ENCODE data around the gene ZSCAN5C. TPM values are rescaled to one million over a fixed set of nuclear protein-coding genes. Genes with fewer than 3 reads are reported as not detected.

The ZSCAN5C gene
- total RNA-seq = not detected in 2 replicates

DNA sequence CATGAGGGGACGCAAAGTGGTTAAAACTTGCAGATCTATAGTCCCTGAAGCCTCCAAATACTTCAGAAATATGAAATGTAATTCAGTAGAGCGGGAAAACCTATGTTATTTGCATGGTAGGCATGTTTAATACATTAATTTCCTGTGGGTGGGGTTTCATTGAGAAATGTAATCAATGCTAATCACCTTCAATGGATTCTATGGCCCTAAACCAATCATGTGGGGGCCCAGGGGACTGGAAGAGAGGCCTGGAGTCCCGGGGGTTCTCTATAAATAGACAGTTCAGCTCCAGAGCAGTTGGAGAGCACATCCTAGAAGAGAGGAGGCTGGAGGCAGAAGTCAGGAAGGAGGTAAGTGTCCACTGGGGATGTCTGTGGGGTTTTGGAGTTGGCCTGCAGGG is at the start of gene ZSCAN5C:
ZSCAN5C (plus strand) TSS at position 301 of the 400 bp plus-strand sequence. CDS start 3,641 bp downstream, outside the sequence.
- no peaks in the 10 kb centered on the region for H3K27me3 ChIP-seq (ENCODE audit: control insufficient read depth, insufficient read depth, low read length)
- no peak for TF ChIP-seq CTCF (IDR thresholded peaks at IDR 0.05; ENCODE audit: insufficient read depth, low read length, poor library complexity, severe bottlenecking)
- no peak within 1 kb of the TSS for H3K4me3 ChIP-seq (ENCODE audit: low read depth, low read length)
- DNase-seq (ENCODE audit: low read depth) = no peak
- no peaks in the 10 kb centered on the region for H3K36me3 ChIP-seq (ENCODE audit: control insufficient read depth, insufficient read depth, low read length)

DNA sequence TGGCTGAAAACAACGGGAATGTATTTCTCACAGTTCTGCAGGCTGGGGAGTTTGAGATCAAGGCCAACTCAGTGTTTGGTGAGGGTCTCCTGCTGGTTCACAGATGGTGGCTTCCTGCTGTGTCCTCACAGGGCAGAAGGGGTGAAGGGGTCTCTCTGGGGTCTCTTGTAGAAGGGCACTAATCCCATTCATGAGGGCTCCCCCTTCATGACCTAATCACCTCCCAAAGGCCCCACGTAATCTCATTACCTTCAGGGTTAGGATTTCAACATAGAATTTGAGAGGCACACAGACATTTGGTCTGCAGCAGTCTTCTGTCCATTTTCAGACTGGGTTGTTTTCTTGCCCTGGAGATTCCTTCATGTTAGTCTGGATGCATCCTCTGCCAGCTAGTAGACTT is 49.4 kb upstream of the ZSCAN5C start:
- H3K27me3 ChIP-seq (ENCODE audit: control insufficient read depth, insufficient read depth, low read length) = no peaks in the 10 kb centered on the region
- peaks cover 2% of the 10 kb centered on the region for H3K36me3 ChIP-seq (ENCODE audit: control insufficient read depth, insufficient read depth, low read length)
- no peak for TF ChIP-seq CTCF (IDR thresholded peaks at IDR 0.05; ENCODE audit: insufficient read depth, low read length, poor library complexity, severe bottlenecking)
- H3K4me3 ChIP-seq (ENCODE audit: low read depth, low read length) = no peak overlapping the region
- no peak for DNase-seq (ENCODE audit: low read depth)

GRCh38 chr19:56153507-56153906 is 48.6 kb upstream of the ZSCAN5C start:
- DNase-seq (ENCODE audit: low read depth) = no peak
- Histone ChIP-seq H3K36me3 (ENCODE audit: control insufficient read depth, insufficient read depth, low read length) (peaks cover 2% of the 10 kb centered on the region), H3K27me3 (ENCODE audit: control insufficient read depth, insufficient read depth, low read length) (no peaks in the 10 kb centered on the region), H3K4me3 (ENCODE audit: low read depth, low read length) (no peak overlapping the region)
- no peak for TF ChIP-seq CTCF (IDR thresholded peaks at IDR 0.05; ENCODE audit: insufficient read depth, low read length, poor library complexity, severe bottlenecking)

DNA sequence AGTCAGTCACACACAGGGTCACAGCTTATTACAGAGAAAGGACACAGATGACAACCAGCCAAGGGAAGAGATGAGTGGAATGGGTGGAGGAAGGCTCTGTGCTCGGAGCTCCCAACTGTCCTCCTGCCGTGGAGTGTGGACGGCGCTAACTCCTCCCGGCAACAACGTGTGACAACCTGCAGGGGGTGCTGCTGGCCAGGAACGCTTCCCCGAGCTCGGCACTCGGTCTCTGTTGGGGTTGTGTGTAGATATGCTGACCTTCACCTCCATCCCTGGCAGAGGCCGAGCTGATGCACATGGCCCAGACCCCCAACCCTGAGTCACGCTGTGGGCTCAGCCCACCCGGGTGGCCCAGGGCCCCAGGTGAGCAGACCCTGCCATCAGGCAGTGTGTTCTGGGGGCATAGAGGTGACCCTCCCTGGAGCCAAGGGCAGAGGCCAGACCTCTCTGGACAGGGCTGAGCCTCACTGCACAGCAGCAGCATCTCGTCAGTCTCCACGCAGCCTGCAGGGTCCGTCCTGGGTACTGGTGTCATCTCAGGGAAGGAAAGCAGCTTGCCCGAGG is 46.9 kb upstream of the ZSCAN5C start:
- peak; percentile 18 for TF ChIP-seq CTCF (IDR thresholded peaks at IDR 0.05; ENCODE audit: insufficient read depth, low read length, poor library complexity, severe bottlenecking)
- Histone ChIP-seq H3K36me3 (ENCODE audit: control insufficient read depth, insufficient read depth, low read length) (peaks cover 2% of the 10 kb centered on the region), H3K4me3 (ENCODE audit: low read depth, low read length) (no peak overlapping the region), H3K27me3 (ENCODE audit: control insufficient read depth, insufficient read depth, low read length) (no peaks in the 10 kb centered on the region)
- DNase-seq (ENCODE audit: low read depth) = no peak

- TF ChIP-seq CTCF (IDR thresholded peaks at IDR 0.05; ENCODE audit: insufficient read depth, low read length, poor library complexity, severe bottlenecking) = no peak
- Histone ChIP-seq H3K4me3 (ENCODE audit: low read depth, low read length) (no peak overlapping the region), H3K27me3 (ENCODE audit: control insufficient read depth, insufficient read depth, low read length) (no peaks in the 10 kb centered on the region), H3K36me3 (ENCODE audit: control insufficient read depth, insufficient read depth, low read length) (peaks cover 2% of the 10 kb centered on the region)
- no peak for DNase-seq (ENCODE audit: low read depth)
Observed at GRCh38 chr19:56156768-56157167, 45.3 kb upstream of the ZSCAN5C start.

DNA sequence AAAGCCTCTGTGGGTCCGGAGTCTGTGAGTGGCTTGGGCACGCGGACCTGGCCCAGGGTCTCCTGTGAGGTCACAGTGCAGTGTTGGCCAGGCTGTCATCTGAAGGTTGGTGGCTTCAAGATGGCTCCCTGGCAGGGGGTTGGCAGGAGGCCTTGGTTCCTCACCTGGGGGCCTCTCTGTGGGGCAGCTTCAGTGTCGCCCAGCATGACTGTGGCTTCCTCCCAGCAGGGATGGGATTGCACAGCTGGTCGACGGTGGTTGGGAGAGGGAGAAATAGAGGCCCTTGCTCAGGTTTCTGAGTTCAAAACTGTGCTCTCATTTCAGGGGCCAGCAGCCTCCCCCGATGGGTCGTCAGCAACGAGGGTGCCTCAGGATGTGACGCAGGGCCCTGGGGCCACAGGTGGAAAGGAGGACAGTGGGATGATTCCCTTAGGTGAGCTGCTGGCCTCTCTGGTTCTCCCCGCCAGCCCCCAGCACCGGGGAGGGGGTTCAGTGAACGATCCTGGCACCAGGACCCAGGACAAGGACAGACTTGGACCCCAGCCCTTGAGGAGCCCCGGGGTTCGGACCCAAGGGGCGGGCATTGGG is 43.8 kb upstream of the ZSCAN5C start:
- Histone ChIP-seq H3K4me3 (ENCODE audit: low read depth, low read length) (no peak overlapping the region), H3K36me3 (ENCODE audit: control insufficient read depth, insufficient read depth, low read length) (peaks cover 2% of the 10 kb centered on the region), H3K27me3 (ENCODE audit: control insufficient read depth, insufficient read depth, low read length) (no peaks in the 10 kb centered on the region)
- no peak for DNase-seq (ENCODE audit: low read depth)
- no peak for TF ChIP-seq CTCF (IDR thresholded peaks at IDR 0.05; ENCODE audit: insufficient read depth, low read length, poor library complexity, severe bottlenecking)
